ENCODE measurements around the gene CALML6.

CALML6 gene

DNA sequence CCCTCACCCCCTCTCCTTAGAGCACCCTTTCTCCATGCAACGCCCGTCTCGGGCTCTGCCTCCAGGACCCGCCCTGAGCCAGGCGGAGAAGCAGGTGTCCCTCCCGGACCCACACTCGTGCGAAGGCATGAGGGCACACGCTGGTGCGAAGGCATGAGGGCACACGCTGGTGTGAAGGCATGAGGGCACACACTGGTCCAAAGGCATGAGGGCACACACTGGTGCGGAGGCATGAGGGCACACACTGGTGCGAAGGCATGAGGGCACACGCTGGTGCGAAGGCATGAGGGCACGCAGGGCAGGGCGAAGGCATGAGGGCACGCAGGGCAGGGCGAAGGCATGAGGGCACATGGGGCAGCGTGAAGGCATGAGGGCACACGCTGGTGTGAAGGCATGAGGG is 9.8 kb downstream of the CALML6 start:
- Histone ChIP-seq H3K9ac (ENCODE audit: low read length) (no peak overlapping the region), H2AFZ (ENCODE audit: low read length) (no peak overlapping the region), H3K27me3 (replicated peaks; ENCODE audit: insufficient read depth, low read length) (peaks cover 73% of the 10 kb centered on the region), H3K4me3 (ENCODE audit: low read length) (no peak overlapping the region), H3K9me2 (replicated peaks; ENCODE audit: insufficient read depth, low read length) (no peaks in the 10 kb centered on the region), H3K4me1 (ENCODE audit: low read length) (peaks cover under 1% of the 10 kb centered on the region; the same call in 1 of the 2 replicates), H3K9me3 (replicated peaks; ENCODE audit: insufficient read depth, low read length) (no peaks in the 10 kb centered on the region), H3K4me2 (ENCODE audit: low read depth, low read length) (no peak overlapping the region), H3F3A (ENCODE audit: insufficient read depth, low read length) (no peaks in the 10 kb centered on the region), H3K36me3 (replicated peaks; ENCODE audit: insufficient read depth, low read length) (no peaks in the 10 kb centered on the region), H3K79me2 (ENCODE audit: low read length) (no peaks in the 10 kb centered on the region), H4K20me1 (ENCODE audit: insufficient read depth, low read length) (no peaks in the 10 kb centered on the region), H3K27ac (ENCODE audit: low read length) (no peak overlapping the region)
- DNase-seq, result no peak
- no peak for TF ChIP-seq EZH2 (optimal IDR thresholded peaks at IDR 0.05; ENCODE audit: low read depth, low read length)
- TF ChIP-seq EZH2phosphoT487 (IDR thresholded peaks at IDR 0.05; ENCODE audit: low read length), result no peak
- TF ChIP-seq, protein P1, sequence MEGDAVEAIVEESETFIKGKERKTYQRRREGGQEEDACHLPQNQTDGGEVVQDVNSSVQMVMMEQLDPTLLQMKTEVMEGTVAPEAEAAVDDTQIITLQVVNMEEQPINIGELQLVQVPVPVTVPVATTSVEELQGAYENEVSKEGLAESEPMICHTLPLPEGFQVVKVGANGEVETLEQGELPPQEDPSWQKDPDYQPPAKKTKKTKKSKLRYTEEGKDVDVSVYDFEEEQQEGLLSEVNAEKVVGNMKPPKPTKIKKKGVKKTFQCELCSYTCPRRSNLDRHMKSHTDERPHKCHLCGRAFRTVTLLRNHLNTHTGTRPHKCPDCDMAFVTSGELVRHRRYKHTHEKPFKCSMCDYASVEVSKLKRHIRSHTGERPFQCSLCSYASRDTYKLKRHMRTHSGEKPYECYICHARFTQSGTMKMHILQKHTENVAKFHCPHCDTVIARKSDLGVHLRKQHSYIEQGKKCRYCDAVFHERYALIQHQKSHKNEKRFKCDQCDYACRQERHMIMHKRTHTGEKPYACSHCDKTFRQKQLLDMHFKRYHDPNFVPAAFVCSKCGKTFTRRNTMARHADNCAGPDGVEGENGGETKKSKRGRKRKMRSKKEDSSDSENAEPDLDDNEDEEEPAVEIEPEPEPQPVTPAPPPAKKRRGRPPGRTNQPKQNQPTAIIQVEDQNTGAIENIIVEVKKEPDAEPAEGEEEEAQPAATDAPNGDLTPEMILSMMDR (IDR thresholded peaks at IDR 0.05; ENCODE audit: low read length), result no peak

DNA sequence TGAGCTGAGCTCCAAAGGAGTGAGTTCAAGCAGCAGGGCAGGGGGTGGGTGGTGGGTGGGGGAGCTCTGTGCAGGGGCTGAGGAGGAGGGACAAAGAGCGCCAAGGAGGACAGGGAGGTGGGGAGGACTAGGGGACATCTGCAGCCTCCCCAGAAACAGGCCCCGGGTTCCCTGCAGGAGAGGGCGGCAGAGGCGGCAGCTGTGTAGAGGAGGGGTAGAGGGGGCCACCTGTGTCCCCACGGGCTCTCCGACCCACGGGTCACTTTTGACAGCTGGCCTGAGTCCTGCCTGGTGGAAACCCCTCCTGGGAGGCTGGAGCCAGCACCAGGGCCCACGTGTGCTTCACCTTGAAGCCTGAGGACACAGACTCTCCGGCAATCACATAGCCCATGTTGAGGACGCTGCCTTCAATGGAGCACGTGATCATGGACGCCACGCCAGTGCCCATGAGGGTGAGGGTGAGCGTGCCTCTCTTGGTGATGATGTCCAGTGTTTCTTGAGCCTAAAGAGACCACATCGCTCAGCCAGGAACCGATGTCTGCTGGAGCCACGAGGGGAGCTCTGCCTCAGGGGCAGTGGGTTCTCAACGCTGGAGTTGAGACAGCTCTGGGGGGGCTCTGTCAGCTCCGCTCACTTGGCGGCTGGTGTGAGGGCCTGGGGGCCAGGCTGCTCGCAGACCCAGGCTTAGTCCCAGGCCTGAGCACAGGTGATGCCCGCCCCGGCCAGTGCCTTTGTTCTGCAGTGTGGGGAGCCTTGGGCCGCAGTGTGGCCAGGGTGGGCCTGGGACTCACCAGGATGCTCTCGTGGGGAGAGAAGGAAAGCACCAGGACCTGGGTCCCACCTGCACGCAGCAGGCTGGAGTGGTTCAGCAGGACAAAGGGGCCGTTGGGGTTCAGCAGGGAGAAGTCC is 10.6 kb downstream of the CALML6 start:
- TF ChIP-seq, protein P1 (IDR thresholded peaks at IDR 0.05; ENCODE audit: low read length), result no peak
- TF ChIP-seq EZH2phosphoT487 (IDR thresholded peaks at IDR 0.05; ENCODE audit: low read length), result no peak
- no peak for TF ChIP-seq EZH2 (optimal IDR thresholded peaks at IDR 0.05; ENCODE audit: low read depth, low read length)
- H3K36me3 ChIP-seq (replicated peaks; ENCODE audit: insufficient read depth, low read length), result no peaks in the 10 kb centered on the region
- no peaks in the 10 kb centered on the region for H4K20me1 ChIP-seq (ENCODE audit: insufficient read depth, low read length)
- no peak overlapping the region for H2AFZ ChIP-seq (ENCODE audit: low read length)
- peaks cover 79% of the 10 kb centered on the region for H3K27me3 ChIP-seq (replicated peaks; ENCODE audit: insufficient read depth, low read length)
- H3K9me2 ChIP-seq (replicated peaks; ENCODE audit: insufficient read depth, low read length), result no peaks in the 10 kb centered on the region
- H3F3A ChIP-seq (ENCODE audit: insufficient read depth, low read length), result no peaks in the 10 kb centered on the region
- H3K9ac ChIP-seq (ENCODE audit: low read length), result no peak overlapping the region
- H3K9me3 ChIP-seq (replicated peaks; ENCODE audit: insufficient read depth, low read length), result no peaks in the 10 kb centered on the region
- no peaks in the 10 kb centered on the region for H3K4me1 ChIP-seq (ENCODE audit: low read length)
- no peak overlapping the region for H3K27ac ChIP-seq (ENCODE audit: low read length)
- H3K4me3 ChIP-seq (ENCODE audit: low read length), result no peak overlapping the region
- H3K79me2 ChIP-seq (ENCODE audit: low read length), result no peaks in the 10 kb centered on the region
- DNase-seq, result no peak
- H3K4me2 ChIP-seq (ENCODE audit: low read depth, low read length), result no peak overlapping the region

DNA sequence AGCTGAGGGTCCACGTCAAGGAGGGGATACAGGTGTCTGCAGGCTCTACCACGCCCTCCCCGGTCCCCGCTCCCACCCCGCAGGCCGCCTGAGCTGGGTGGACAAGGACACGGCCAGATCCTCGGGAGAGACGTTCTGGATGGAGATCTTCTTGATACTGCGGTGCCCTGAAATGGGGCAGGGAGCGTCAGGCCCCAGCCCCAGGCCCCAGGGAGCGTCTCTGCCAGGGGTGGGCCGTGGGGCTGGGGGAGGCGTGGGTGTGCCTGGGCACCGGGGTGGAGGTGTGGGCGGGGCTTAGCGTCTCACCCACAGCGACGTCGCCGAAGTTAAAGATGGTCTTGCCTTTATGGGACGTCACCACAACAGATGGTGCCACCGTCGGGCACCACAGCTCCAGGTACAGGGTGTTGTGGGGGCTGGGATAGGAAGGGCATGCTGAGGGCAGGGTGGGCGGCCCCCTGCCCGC is 11.3 kb downstream of the CALML6 start:
- Histone ChIP-seq H3K36me3 (replicated peaks; ENCODE audit: insufficient read depth, low read length) (no peaks in the 10 kb centered on the region), H3K9me3 (replicated peaks; ENCODE audit: insufficient read depth, low read length) (no peaks in the 10 kb centered on the region), H2AFZ (ENCODE audit: low read length) (no peak overlapping the region), H3K79me2 (ENCODE audit: low read length) (no peaks in the 10 kb centered on the region), H3K9ac (ENCODE audit: low read length) (no peak overlapping the region), H3K27ac (ENCODE audit: low read length) (no peak overlapping the region), H3K4me3 (ENCODE audit: low read length) (no peak overlapping the region), H3K27me3 (replicated peaks; ENCODE audit: insufficient read depth, low read length) (peaks cover 82% of the 10 kb centered on the region), H3F3A (ENCODE audit: insufficient read depth, low read length) (no peaks in the 10 kb centered on the region), H3K4me2 (ENCODE audit: low read depth, low read length) (no peak overlapping the region), H3K4me1 (ENCODE audit: low read length) (no peaks in the 10 kb centered on the region), H4K20me1 (ENCODE audit: insufficient read depth, low read length) (no peaks in the 10 kb centered on the region), H3K9me2 (replicated peaks; ENCODE audit: insufficient read depth, low read length) (no peaks in the 10 kb centered on the region)
- TF ChIP-seq EZH2phosphoT487 (IDR thresholded peaks at IDR 0.05; ENCODE audit: low read length), result no peak
- TF ChIP-seq, protein P1 (IDR thresholded peaks at IDR 0.05; ENCODE audit: low read length), result no peak
- no peak for TF ChIP-seq EZH2 (optimal IDR thresholded peaks at IDR 0.05; ENCODE audit: low read depth, low read length)
- no peak for DNase-seq

Measured in MM.1S (cell line).